Breast epithelium (tissue), 4 donors: ENCODE results near the gene TUBA4A. TPM values are rescaled to one million over a fixed set of nuclear protein-coding genes. Genes with fewer than 3 reads are reported as not detected.

Experiments used
- DNase-seq, 2 donors: peaks; one replicate each; pipeline ENCODE4 v3.0.0-alpha.2; 2019; ENCODE audit warnings: low spot score in 2 of 2
- H3K27ac ChIP-seq, 2 donors: fragments of 200-600 bp; sonication (generic) in 1 of 2; one replicate each; pipeline ENCODE4 v1.5.1; 2016 to 2019; ENCODE audit warnings: mild to moderate bottlenecking in 1 of 2
- H3K27me3 ChIP-seq, 2 donors: fragments of 200-600 bp; sonication (generic) in 1 of 2; one replicate each; pipeline versions ENCODE4 v1.5.1 to v1.6.0; 2017 to 2019; ENCODE audit warnings: control low read depth in 1 of 2, mild to moderate bottlenecking in 1 of 2
- H3K36me3 ChIP-seq: fragments of 200-600 bp; one replicate; pipeline ENCODE4 v1.5.1; 2019
- H3K4me1 ChIP-seq, 2 donors: fragments of 200-600 bp; sonication (generic); one replicate each; pipeline ENCODE4 v1.5.1; 2016 to 2019; ENCODE audit warnings: control low read depth in 1 of 2
- H3K4me3 ChIP-seq, 3 donors: fragments of 200-600 bp; sonication (generic); 1 replicate in 2 of 3; 2 replicates in 1 of 3; pipeline ENCODE4 v1.5.1; 2016 to 2019; ENCODE audit warnings: mild to moderate bottlenecking in 3 of 3, moderate library complexity in 2 of 3
- H3K9me3 ChIP-seq, 2 donors: fragments of 200-600 bp; sonication (generic) in 1 of 2; one replicate each; pipeline ENCODE4 v1.5.1; 2016 to 2019; ENCODE audit warnings: control low read depth in 1 of 2
- CTCF ChIP-seq, 3 donors: fragments of 450-650 bp; IDR thresholded peaks; one replicate each; pipeline ENCODE4 v1.5.1; 2016 to 2017; ENCODE audit warnings: antibody characterized with exemption in 3 of 3, mild to moderate bottlenecking in 3 of 3, moderate library complexity in 3 of 3
- POLR2A ChIP-seq: fragments of 450-650 bp; IDR thresholded peaks from one replicate; pipeline ENCODE4 v1.6.1; 2016; ENCODE audit warnings: antibody characterized with exemption, mild to moderate bottlenecking, moderate library complexity
- POLR2AphosphoS5 ChIP-seq, 3 donors: sonication (generic); formaldehyde crosslinking; IDR thresholded peaks; one replicate each; pipeline ENCODE4 v1.6.1; 2017; ENCODE audit warnings: antibody characterized with exemption in 3 of 3
- intact Hi-C: fragments of 100-400 bp; cut with DNase I; formaldehyde crosslinking; loops from one replicate; pipeline ENCODE4 v1.15.1; 2023; ENCODE audit warnings: low total_unique reads
- total RNA-seq, 3 donors: library from RNA; depleted of rRNA; stranded (reverse); fragments of >200 nt; gene quantifications; one replicate each; pipeline ENCODE4 v1.1.0, GENCODE V29; 2016

Gene TUBA4A
- total RNA-seq, 3 donors from 2014 or later = 5.4 to 73.3 (median 48.8) TPM

GRCh38 chr2:219207884-219208740 is 45.6 kb downstream of the TUBA4A start:
- Histone ChIP-seq H3K27ac (peak overlapping the region; percentile 91 to 97), H3K4me1 (peaks cover 5 to 13% of the 10 kb centered on the region in 2 donors), H3K36me3 (no peaks in the 10 kb centered on the region), H3K27me3 (no peaks in the 10 kb centered on the region), H3K9me3 (no peaks in the 10 kb centered on the region), H3K4me3 (peak overlapping the region in 2 of 3 donors; percentile 70 to 71)
- DNase-seq = no peak
- TF ChIP-seq POLR2AphosphoS5 (IDR thresholded peaks at IDR 0.05) (no peak), POLR2A (no peak), CTCF (IDR thresholded peaks at IDR 0.05) (no peak)
- intact Hi-C loops = no loop called here

GRCh38 chr2:219207134-219207883 is 46.4 kb downstream of the TUBA4A start:
- H3K4me1 ChIP-seq = peaks cover 5 to 13% of the 10 kb centered on the region in 2 donors
- H3K27me3 ChIP-seq = no peaks in the 10 kb centered on the region
- no peaks in the 10 kb centered on the region for H3K36me3 ChIP-seq
- peak overlapping the region; percentile 91 to 97 for H3K27ac ChIP-seq
- no peaks in the 10 kb centered on the region for H3K9me3 ChIP-seq
- intact Hi-C loops = no loop called here
- peak overlapping the region; percentile 70 to 73 (median 71) for H3K4me3 ChIP-seq
- TF ChIP-seq POLR2A = no peak
- TF ChIP-seq POLR2AphosphoS5 (IDR thresholded peaks at IDR 0.05) = no peak
- TF ChIP-seq CTCF (IDR thresholded peaks at IDR 0.05) = no peak
- DNase-seq = no peak

GRCh38 chr2:219206328-219207133 is 47.2 kb downstream of the TUBA4A start, which contains the start of gene ZFAND2B:
ZFAND2B (plus strand) TSS chr2:219206782; CDS start chr2:219206988, 206 bp downstream.
- TF ChIP-seq POLR2AphosphoS5 (IDR thresholded peaks at IDR 0.05) = peak; percentile 93 to 96 (median 95)
- TF ChIP-seq POLR2A = peak; percentile 77
- peak in 2 of 3 donors; percentile 49 to 53 for TF ChIP-seq CTCF (IDR thresholded peaks at IDR 0.05)
- intact Hi-C loops = no loop called here
- Histone ChIP-seq H3K36me3 (no peaks in the 10 kb centered on the region), H3K27me3 (no peaks in the 10 kb centered on the region), H3K4me1 (peaks cover 5 to 13% of the 10 kb centered on the region in 2 donors), H3K4me3 (peak within 1 kb of the TSS; percentile 70 to 73 (median 71)), H3K9me3 (no peaks in the 10 kb centered on the region), H3K27ac (peak within 1 kb of the TSS; percentile 91 to 97)
- peak; percentile 93 to 94 for DNase-seq

- Histone ChIP-seq H3K27ac (peak overlapping the region; percentile 91 to 97), H3K36me3 (no peaks in the 10 kb centered on the region), H3K4me1 (peaks cover 5 to 13% of the 10 kb centered on the region in 2 donors), H3K4me3 (peak overlapping the region; percentile 70 to 73 (median 71)), H3K9me3 (no peaks in the 10 kb centered on the region), H3K27me3 (no peaks in the 10 kb centered on the region)
- no peak for DNase-seq
- TF ChIP-seq POLR2AphosphoS5 (IDR thresholded peaks at IDR 0.05) = no peak
- no peak for TF ChIP-seq POLR2A
- no peak for TF ChIP-seq CTCF (IDR thresholded peaks at IDR 0.05)
- intact Hi-C loops = no loop called here
Measured at GRCh38 chr2:219205981-219206327, 47.8 kb downstream of the TUBA4A start.
